ENCODE data around the gene CYP26C1. TPM values are rescaled to one million over a fixed set of nuclear protein-coding genes. Genes with fewer than 3 reads are reported as not detected.
A peak's percentile ranks its signal among the peaks of the same experiment; 100 is the strongest.

Gene CYP26C1
- total RNA-seq, 1 experiment from 2014 or later = 0.46 TPM

DNA sequence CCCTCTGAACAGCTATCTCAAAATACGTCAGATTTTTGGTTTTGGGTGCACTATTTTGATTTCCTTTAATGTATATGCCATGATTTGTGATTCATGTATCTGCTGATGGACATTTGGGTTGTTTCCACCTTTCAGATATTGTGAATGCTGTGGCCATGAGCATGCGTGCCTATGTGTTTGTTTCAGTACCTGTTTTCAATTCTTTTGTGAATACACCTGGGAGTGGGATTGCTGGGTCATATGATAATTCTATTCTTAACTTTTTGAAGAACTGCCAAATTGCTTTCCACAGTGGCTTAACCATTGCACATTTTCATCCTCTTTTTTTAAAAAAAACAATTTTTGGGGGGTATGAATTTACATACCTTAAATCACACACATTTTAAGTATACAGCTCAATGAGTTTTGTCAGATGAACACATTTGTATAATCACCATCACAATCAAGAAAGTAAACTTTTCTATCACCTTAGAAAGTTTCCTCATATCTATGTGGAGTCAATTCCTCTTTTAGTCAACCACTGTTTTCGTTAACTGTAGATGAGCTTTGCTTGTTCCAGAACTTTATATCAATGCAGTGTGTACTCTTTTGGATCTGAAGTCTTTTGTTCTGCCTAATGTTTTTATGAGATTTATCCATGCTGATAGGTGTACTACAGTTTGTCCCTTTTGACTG is 50.0 kb downstream of the CYP26C1 start:
- Histone ChIP-seq H3K9me3 (ENCODE audit: insufficient read depth, low read depth) (no peaks in the 10 kb centered on the region), H3K36me3 (ENCODE audit: low read depth) (no peaks in the 10 kb centered on the region), H3K4me2 (no peak overlapping the region), H3K27ac (no peak overlapping the region), H3K27me3 (ENCODE audit: insufficient read depth, low read depth) (no peaks in the 10 kb centered on the region), H3F3A (ENCODE audit: insufficient read depth, low read depth) (no peaks in the 10 kb centered on the region), H3K4me3 (no peak overlapping the region), H2AFZ (no peak overlapping the region), H3K4me1 (replicated peaks; ENCODE audit: insufficient read depth) (no peaks in the 10 kb centered on the region), H3K9me2 (ENCODE audit: insufficient read depth) (no peaks in the 10 kb centered on the region), H3K79me2 (ENCODE audit: low read depth) (no peaks in the 10 kb centered on the region), H4K20me1 (ENCODE audit: insufficient read depth) (no peaks in the 10 kb centered on the region)
- BruUV-seq (replicated peaks) = no TSS peak
- intact Hi-C loops (cut with micrococcal nuclease; ENCODE audit: unreplicated experiment) = no loop called here
- ChIA-PET POLR2A (ENCODE audit: unreplicated experiment) (no interaction called here), CTCF (no interaction called here)
- TF ChIP-seq EZH2 (IDR thresholded peaks at IDR 0.05; ENCODE audit: low read depth) (no peak), CTCF (conservative IDR thresholded peaks at IDR 0.05) (no peak)
- no peak for DNase-seq

- no peaks in the 10 kb centered on the region for H3K27me3 ChIP-seq (ENCODE audit: insufficient read depth, low read depth)
- no peak for DNase-seq
- POLR2A ChIA-PET (ENCODE audit: unreplicated experiment) = no interaction called here
Observed at GRCh38 chr10:93113042-93113441, 52.4 kb downstream of the CYP26C1 start.

DNA sequence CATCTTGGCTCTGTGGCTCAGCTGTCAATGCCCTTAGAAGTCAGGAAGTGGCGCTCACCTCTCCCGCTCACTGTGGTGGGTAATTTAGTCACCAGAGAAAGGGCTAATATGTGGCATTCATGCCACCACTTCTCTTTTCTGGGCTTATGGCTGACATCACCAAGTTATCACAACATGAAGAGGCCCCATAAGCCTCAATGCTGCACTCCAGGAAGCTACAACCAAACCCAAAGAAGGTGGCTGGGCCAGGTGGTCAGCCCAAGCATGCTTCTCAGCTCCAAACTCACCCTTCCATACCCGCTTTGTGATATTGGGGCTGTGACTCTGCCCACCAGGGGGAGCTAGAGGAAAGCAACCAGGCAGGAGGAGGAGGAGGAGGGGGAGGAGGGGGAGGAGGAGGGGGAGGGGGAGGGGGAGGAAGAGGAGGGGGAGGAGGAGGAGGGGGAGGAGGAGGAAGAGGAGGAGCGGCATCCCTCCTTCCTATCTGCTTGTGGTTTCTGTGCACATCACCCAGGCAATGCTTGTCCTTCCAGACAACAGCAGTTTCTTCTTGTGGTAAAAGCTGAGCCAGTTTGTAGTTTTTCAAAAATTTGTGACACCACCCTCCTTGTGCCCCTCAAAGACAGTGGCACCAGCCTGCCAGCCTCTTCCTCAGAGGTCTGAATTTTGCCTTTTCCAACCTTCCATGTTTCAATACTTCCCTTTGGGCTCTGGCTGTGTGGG is 55.2 kb downstream of the CYP26C1 start:
- intact Hi-C loops (cut with micrococcal nuclease; ENCODE audit: unreplicated experiment) = loop anchor here (1.0 kb wide), 1 partner anchor 173 kb away; no protein-coding TSS in a partner anchor
- TF ChIP-seq CTCF (conservative IDR thresholded peaks at IDR 0.05) (peak; percentile 64), EZH2 (IDR thresholded peaks at IDR 0.05; ENCODE audit: low read depth) (no peak)
- H2AFZ ChIP-seq = no peak overlapping the region

More at GRCh38 chr10:93113042-93113441, 52.4 kb downstream of the CYP26C1 start:
- Histone ChIP-seq H3F3A (ENCODE audit: insufficient read depth, low read depth) (no peaks in the 10 kb centered on the region), H3K4me2 (no peak overlapping the region), H3K27ac (no peak overlapping the region), H3K9me2 (ENCODE audit: insufficient read depth) (no peaks in the 10 kb centered on the region), H3K79me2 (ENCODE audit: low read depth) (no peaks in the 10 kb centered on the region), H3K4me1 (replicated peaks; ENCODE audit: insufficient read depth) (no peaks in the 10 kb centered on the region), H2AFZ (no peak overlapping the region), H4K20me1 (ENCODE audit: insufficient read depth) (no peaks in the 10 kb centered on the region), H3K9me3 (ENCODE audit: insufficient read depth, low read depth) (no peaks in the 10 kb centered on the region), H3K4me3 (no peak overlapping the region), H3K36me3 (ENCODE audit: low read depth) (no peaks in the 10 kb centered on the region)
- CTCF ChIA-PET = no interaction called here
- no TSS peak for BruUV-seq (replicated peaks)
- intact Hi-C loops (cut with micrococcal nuclease; ENCODE audit: unreplicated experiment) = no loop called here
- TF ChIP-seq EZH2 (IDR thresholded peaks at IDR 0.05; ENCODE audit: low read depth) (no peak), CTCF (conservative IDR thresholded peaks at IDR 0.05) (no peak)

More for the DNA sequence above, 55.2 kb downstream of the CYP26C1 start:
- BruUV-seq (replicated peaks) = no TSS peak
- Histone ChIP-seq H3K27me3 (ENCODE audit: insufficient read depth, low read depth) (no peaks in the 10 kb centered on the region), H3K9me2 (ENCODE audit: insufficient read depth) (no peaks in the 10 kb centered on the region), H3K4me2 (no peak overlapping the region), H3K79me2 (ENCODE audit: low read depth) (no peaks in the 10 kb centered on the region), H3K36me3 (ENCODE audit: low read depth) (no peaks in the 10 kb centered on the region), H4K20me1 (ENCODE audit: insufficient read depth) (no peaks in the 10 kb centered on the region), H3K4me1 (replicated peaks; ENCODE audit: insufficient read depth) (no peaks in the 10 kb centered on the region), H3K9me3 (ENCODE audit: insufficient read depth, low read depth) (no peaks in the 10 kb centered on the region), H3K27ac (no peak overlapping the region), H3K4me3 (no peak overlapping the region), H3F3A (ENCODE audit: insufficient read depth, low read depth) (no peaks in the 10 kb centered on the region)
- DNase-seq = peak in 1 of 2 experiments; percentile 53
- ChIA-PET CTCF (interaction anchor here (0.6 to 0.7 kb wide), 4 partner anchors 70 to 175 kb away, joined by 3 to 12 read pairs (median 6); no protein-coding TSS in a partner anchor), POLR2A (ENCODE audit: unreplicated experiment) (interaction anchor here (0.6 to 0.8 kb wide), 2 partner anchors 39 to 104 kb away, joined by 3 to 11 read pairs; no protein-coding TSS in a partner anchor)

Other genes starting within 250 kb of the CYP26C1 start
- gene EXOC6, start 212.3 kb upstream of the CYP26C1 start, total RNA-seq (2021) = 9.3 and 12.5 TPM in 2 replicates
- gene CYP26A1, start 13.1 kb downstream of the CYP26C1 start, total RNA-seq (2021) = 2.2 TPM in 2 replicates

Data from PC-9 (cell line).